SH-SY5Y (cell line): ENCODE measurements around the gene HPD.

ENCODE experiments used
- GATA2 ChIP-seq: IDR thresholded peaks from 2 replicates; pipeline ENCODE4 v1.6.1; 2011; ENCODE audit warnings: mild to moderate bottlenecking, low read depth, low read length
- GATA3 ChIP-seq: IDR thresholded peaks from 2 replicates; pipeline ENCODE4 v1.6.1; 2011; ENCODE audit warnings: low read depth, mild to moderate bottlenecking, low read length, moderate library complexity

- TF ChIP-seq GATA3 (no peak), GATA2 (no peak)
Observed at GRCh38 chr12:121875582-121875981, 16.9 kb upstream of the HPD start.
